H1 (cell line): ENCODE data around the gene PHACTR1. TPM values are rescaled to one million over a fixed set of nuclear protein-coding genes. Genes with fewer than 3 reads are reported as not detected.

Experiments used
- CTCF ChIA-PET: fragments of 300-600 bp; sonication (Branson Sonifier 250); formaldehyde crosslinking; loops from one replicate; lab custom pipeline; 2021; ENCODE audit not compliant: partially characterized antibody; lab: Charles Lee
- POLR2A ChIA-PET: fragments of 300-600 bp; sonication (Branson Sonifier 250); formaldehyde crosslinking; loops from one replicate; lab custom pipeline; 2021; ENCODE audit warnings: inconsistent platforms; ENCODE audit not compliant: partially characterized antibody; lab: Charles Lee
- DNase-seq, 2 experiments: peaks; one replicate each; pipeline versions ENCODE4 v3.0.0 to v3.0.0-alpha.2; 2010 to 2022; ENCODE audit warnings: low spot score in 2 of 2, low read depth in 1 of 2, mixed read lengths in 1 of 2
- FAIRE-seq: peaks from 2 replicates; lab custom pipeline; 2011; peaks lifted over from hg19 to GRCh38; lab: Jason Lieb, UNC
- H2AFZ ChIP-seq: 2 replicates; pipeline ENCODE4 v1.8.1; 2012; ENCODE audit warnings: low read length, inconsistent platforms
- H2AK5ac ChIP-seq: 2 replicates; pipeline ENCODE4 v1.6.1; 2013; ENCODE audit warnings: low read depth, low read length
- H2BK120ac ChIP-seq: replicated peaks from 2 replicates; pipeline ENCODE3; 2013; ENCODE audit warnings: low read depth, low read length, inconsistent platforms
- H2BK12ac ChIP-seq: 2 replicates; pipeline ENCODE4 v1.6.1; 2013; ENCODE audit warnings: low read depth, low read length
- H2BK15ac ChIP-seq: 2 replicates; pipeline ENCODE4 v1.6.1; 2013; ENCODE audit warnings: low read length
- H2BK20ac ChIP-seq: 2 replicates; pipeline ENCODE4 v1.6.1; 2013; ENCODE audit warnings: low read length
- H2BK5ac ChIP-seq: 2 replicates; pipeline ENCODE4 v1.6.1; 2013; ENCODE audit warnings: low read depth, low read length
- H3K14ac ChIP-seq: 2 replicates; pipeline ENCODE4 v1.6.1; 2013; ENCODE audit warnings: inconsistent platforms; ENCODE audit not compliant: insufficient read length
- H3K18ac ChIP-seq: 2 replicates; pipeline ENCODE4 v1.6.1; 2013; ENCODE audit warnings: low read length; ENCODE audit errors: extremely low read depth
- H3K23ac ChIP-seq: 2 replicates; pipeline ENCODE4 v1.6.1; 2013; ENCODE audit warnings: inconsistent platforms; ENCODE audit not compliant: insufficient read length
- H3K23me2 ChIP-seq: 2 replicates; pipeline ENCODE4 v1.6.1; 2013; ENCODE audit warnings: low read depth, low read length
- H3K27ac ChIP-seq: 2 replicates; pipeline ENCODE4 v1.6.1; 2011; ENCODE audit warnings: low read depth, low read length, inconsistent platforms
- H3K27me3 ChIP-seq, 4 experiments: replicated peaks in 1 of 4; 1 replicate in 1 of 4; 2 replicates in 3 of 4; pipeline versions ENCODE4 v1.6.1 to v1.8.1; 2011 to 2013; ENCODE audit warnings: low read length in 3 of 4, mild to moderate bottlenecking in 3 of 4, inconsistent platforms in 2 of 4, mixed read lengths in 2 of 4, moderate library complexity in 1 of 4; ENCODE audit not compliant: control insufficient read depth in 3 of 4, insufficient read depth in 3 of 4; ENCODE audit errors: extremely low read depth in 1 of 4
- H3K36me3 ChIP-seq, 4 experiments: 2 replicates each; pipeline versions ENCODE4 v1.6.1 to v1.8.1; 2011 to 2013; ENCODE audit warnings: mild to moderate bottlenecking in 4 of 4, low read length in 3 of 4, moderate library complexity in 2 of 4, control low read depth in 1 of 4, inconsistent platforms in 1 of 4; ENCODE audit not compliant: insufficient read depth in 4 of 4, control insufficient read depth in 2 of 4
- H3K4ac ChIP-seq: replicated peaks from 2 replicates; pipeline ENCODE3; 2013; ENCODE audit warnings: low read length, low read depth, mixed read lengths, inconsistent platforms; ENCODE audit not compliant: insufficient read length
- H3K4me1 ChIP-seq, 4 experiments: replicated peaks in 1 of 4; 1 replicate in 1 of 4; 2 replicates in 3 of 4; pipeline versions ENCODE4 v1.6.1 to v1.8.1; 2011 to 2013; ENCODE audit warnings: low read length in 3 of 4, inconsistent platforms in 2 of 4, mixed read lengths in 1 of 4; ENCODE audit not compliant: insufficient read depth in 4 of 4, control insufficient read depth in 3 of 4
- H3K4me2 ChIP-seq, 2 experiments: 2 replicates each; pipeline versions ENCODE4 v1.6.1 to v1.8.1; 2011 to 2013; ENCODE audit warnings: low read depth in 2 of 2, low read length in 2 of 2, control low read depth in 1 of 2, inconsistent platforms in 1 of 2, mild to moderate bottlenecking in 1 of 2; ENCODE audit not compliant: insufficient read depth in 1 of 2
- H3K4me3 ChIP-seq, 4 experiments: fragments of 200-600, 300-600 bp in 1 of 4; sonication (generic), shearing (Covaris generic), sonication (Bioruptor Twin) in 1 of 4; 2 replicates each; pipeline versions ENCODE4 v1.5.1 to v1.8.1; 2011 to 2016; ENCODE audit warnings: low read length in 4 of 4, low read depth in 3 of 4, control low read depth in 2 of 4, inconsistent platforms in 2 of 4, mild to moderate bottlenecking in 2 of 4, mixed read lengths in 1 of 4, moderate library complexity in 1 of 4; ENCODE audit not compliant: insufficient read depth in 2 of 4; ENCODE audit errors: extremely low read depth in 1 of 4
- H3K56ac ChIP-seq: replicated peaks from 2 replicates; pipeline ENCODE3; 2013; ENCODE audit warnings: low read depth, mild to moderate bottlenecking, mixed read lengths, low read length, inconsistent platforms; ENCODE audit not compliant: insufficient read length
- H3K79me1 ChIP-seq: 2 replicates; pipeline ENCODE4 v1.6.1; 2013; ENCODE audit warnings: low read depth, low read length, control low read depth
- H3K79me2 ChIP-seq, 2 experiments: 2 replicates each; pipeline versions ENCODE4 v1.6.1 to v1.8.1; 2012 to 2013; ENCODE audit warnings: low read length in 2 of 2, mild to moderate bottlenecking in 2 of 2, inconsistent platforms in 1 of 2; ENCODE audit not compliant: insufficient read depth in 2 of 2, control insufficient read depth in 1 of 2
- H3K9ac ChIP-seq, 4 experiments: replicated peaks in 1 of 4; 1 replicate in 1 of 4; 2 replicates in 3 of 4; pipeline versions ENCODE4 v1.6.1 to v1.8.1; 2011 to 2013; ENCODE audit warnings: low read depth in 3 of 4, low read length in 3 of 4, control low read depth in 2 of 4, mild to moderate bottlenecking in 2 of 4, moderate library complexity in 2 of 4, inconsistent platforms in 1 of 4; ENCODE audit errors: extremely low read depth in 1 of 4
- H3K9me3 ChIP-seq, 2 experiments: 2 replicates each; pipeline versions ENCODE4 v1.6.1 to v1.8.1; 2012 to 2013; ENCODE audit warnings: mild to moderate bottlenecking in 2 of 2, moderate library complexity in 2 of 2, control low read depth in 1 of 2, inconsistent platforms in 1 of 2, low read depth in 1 of 2, low read length in 1 of 2, mixed read lengths in 1 of 2; ENCODE audit not compliant: insufficient read depth in 2 of 2
- H4K20me1 ChIP-seq, 2 experiments: replicated peaks in 1 of 2; 2 replicates each; pipeline versions ENCODE3 to v1.8.1; 2011 to 2013; ENCODE audit warnings: inconsistent platforms in 2 of 2, low read length in 2 of 2, mild to moderate bottlenecking in 1 of 2; ENCODE audit not compliant: insufficient read depth in 2 of 2, control insufficient read depth in 1 of 2
- H4K5ac ChIP-seq: 2 replicates; pipeline ENCODE4 v1.6.1; 2013; ENCODE audit warnings: low read length, low read depth, mixed read lengths, inconsistent platforms; ENCODE audit not compliant: insufficient read length
- H4K8ac ChIP-seq: 2 replicates; pipeline ENCODE4 v1.8.0; 2013; ENCODE audit warnings: mild to moderate bottlenecking, moderate library complexity, low read length, inconsistent platforms; ENCODE audit not compliant: insufficient read depth; ENCODE audit errors: extremely low read depth
- H4K91ac ChIP-seq: replicated peaks from 2 replicates; pipeline ENCODE3; 2013; ENCODE audit warnings: low read length, mixed read lengths, inconsistent platforms; ENCODE audit not compliant: insufficient read length
- BCL11A ChIP-seq, 2 experiments: IDR thresholded peaks; one replicate each; pipeline ENCODE4 v1.6.1; 2011; ENCODE audit warnings: low read depth in 2 of 2, low read length in 2 of 2, mild to moderate bottlenecking in 2 of 2
- CHD1 ChIP-seq: IDR thresholded peaks from 2 replicates; pipeline ENCODE4 v1.6.1; 2012; ENCODE audit warnings: low read depth, low read length, improper control_type of control experiment
- GTF2F1 ChIP-seq: IDR thresholded peaks from 2 replicates; pipeline ENCODE4 v1.6.1; 2012; ENCODE audit warnings: low read depth, low read length, improper control_type of control experiment, borderline replicate concordance
- HDAC2 ChIP-seq, 2 experiments: fragments of 300-600 bp in 1 of 2; sonication (generic) in 1 of 2; IDR thresholded peaks; 2 replicates each; pipeline ENCODE4 v1.6.1; 2011 to 2012; ENCODE audit warnings: low read depth in 2 of 2, low read length in 2 of 2, mild to moderate bottlenecking in 2 of 2, moderate library complexity in 2 of 2, borderline replicate concordance in 1 of 2, inconsistent platforms in 1 of 2
- POLR2A ChIP-seq, 2 experiments: IDR thresholded peaks; 1 replicate in 1 of 2; 2 replicates in 1 of 2; pipeline ENCODE4 v1.6.1; 2011; ENCODE audit warnings: low read depth in 2 of 2, low read length in 2 of 2, mild to moderate bottlenecking in 2 of 2; ENCODE audit errors: control extremely low read depth in 1 of 2
- SIN3A ChIP-seq, 2 experiments: IDR thresholded peaks in 1 of 2; conservative IDR thresholded peaks in 1 of 2; 2 replicates each; pipeline ENCODE4 v1.6.1; 2011 to 2012; ENCODE audit warnings: low read length in 2 of 2, improper control_type of control experiment in 1 of 2, low read depth in 1 of 2, mild to moderate bottlenecking in 1 of 2
- SP1 ChIP-seq: IDR thresholded peaks from 2 replicates; pipeline ENCODE4 v1.6.1; 2011; ENCODE audit warnings: low read depth, low read length
- SRF ChIP-seq: IDR thresholded peaks from 2 replicates; pipeline ENCODE4 v1.6.1; 2011; ENCODE audit warnings: mild to moderate bottlenecking, low read depth, low read length, moderate library complexity
- TCF12 ChIP-seq: IDR thresholded peaks from 2 replicates; pipeline ENCODE4 v1.6.1; 2011; ENCODE audit warnings: low read depth, mild to moderate bottlenecking, low read length
- polyA plus RNA-seq, 7 experiments: library from polyadenylated mRNA; depleted of rRNA in 3 of 7; stranded (reverse) in 5 of 7; unstranded in 2 of 7; fragments of >200 nt in 5 of 7; fragments of 200-250 nt in 2 of 7; gene quantifications; 1 replicate in 5 of 7; 2 replicates in 1 of 7; 4 replicates in 1 of 7; pipeline versions ENCODE4 v1.2.1 to v1.2.3, GENCODE V29; 2011 to 2013; ENCODE audit warnings: missing spikeins in 2 of 7, mixed read lengths in 2 of 7
- total RNA-seq: library from RNA; stranded (reverse); fragmentation: NEBNext Ultra II Directional; extraction: Animal tissue kit (Norgen Biotek cat#: 25700); gene quantifications from 2 replicates; pipeline ENCODE4 v1.2.1, GENCODE V29; 2021
- TF ChIP-seq, protein P1 (sequence below): IDR thresholded peaks from 2 replicates; pipeline ENCODE4 v1.6.1; 2011; ENCODE audit warnings: low read length, improper control_type of control experiment

Gene PHACTR1
- total and polyA plus RNA-seq, 2 of the 8 experiments (the other 6 are each of a cell fraction or from before 2014, with no cell fraction given), result 3.9 to 17.1 TPM

DNA sequence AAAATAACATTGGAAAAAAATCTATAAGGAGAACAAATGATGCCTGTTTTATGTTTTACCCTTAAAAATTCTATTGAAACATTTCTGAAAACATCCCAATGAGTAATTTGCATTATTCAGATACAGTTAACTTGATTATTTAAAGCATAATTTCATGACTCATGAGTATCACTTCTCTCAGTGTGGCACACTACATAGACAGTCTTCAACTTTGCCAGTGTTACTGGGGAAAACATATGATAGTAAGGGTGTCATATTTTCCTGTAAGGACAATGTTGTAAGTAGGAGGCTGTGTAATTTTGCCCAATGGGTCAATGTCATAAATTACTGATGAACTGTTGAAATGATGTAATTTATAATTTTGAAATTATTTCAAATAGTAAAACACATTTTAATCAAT, 125.5 kb downstream of the PHACTR1 start:
- no peak for DNase-seq
- Histone ChIP-seq H4K91ac (no peak overlapping the region), H4K8ac (no peak overlapping the region), H3K9me3 (peaks cover 8 to 10% of the 10 kb centered on the region in 2 experiments; a peak in 3 of 4 replicates), H3K4me3 (no peak overlapping the region), H3K14ac (no peak overlapping the region), H3K27me3 (no peaks in the 10 kb centered on the region)
- TF ChIP-seq POLR2A (IDR thresholded peaks at IDR 0.05; ENCODE audit: control extremely low read depth in 1 of 2, low read depth in 2 of 2, low read length in 2 of 2), result no peak
- TF ChIP-seq HDAC2 (IDR thresholded peaks at IDR 0.05; ENCODE audit: borderline replicate concordance in 1 of 2, low read depth in 2 of 2, low read length in 2 of 2), result no peak
- TF ChIP-seq BCL11A (IDR thresholded peaks at IDR 0.05; ENCODE audit: low read depth in 2 of 2, low read length in 2 of 2), result no peak
- no peak for TF ChIP-seq TCF12
- TF ChIP-seq CHD1, result no peak
- TF ChIP-seq GTF2F1, result no peak
- TF ChIP-seq SIN3A (conservative IDR thresholded peaks at IDR 0.05 in 1 of 2, IDR thresholded peaks at IDR 0.05 in 1 of 2; ENCODE audit: low read depth in 1 of 2, low read length in 2 of 2), result no peak
- no peak for TF ChIP-seq SRF
- TF ChIP-seq SP1, result no peak
- TF ChIP-seq, protein P1, sequence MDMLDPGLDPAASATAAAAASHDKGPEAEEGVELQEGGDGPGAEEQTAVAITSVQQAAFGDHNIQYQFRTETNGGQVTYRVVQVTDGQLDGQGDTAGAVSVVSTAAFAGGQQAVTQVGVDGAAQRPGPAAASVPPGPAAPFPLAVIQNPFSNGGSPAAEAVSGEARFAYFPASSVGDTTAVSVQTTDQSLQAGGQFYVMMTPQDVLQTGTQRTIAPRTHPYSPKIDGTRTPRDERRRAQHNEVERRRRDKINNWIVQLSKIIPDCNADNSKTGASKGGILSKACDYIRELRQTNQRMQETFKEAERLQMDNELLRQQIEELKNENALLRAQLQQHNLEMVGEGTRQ, result no peak
- TF ChIP-seq, all 59 proteins: peak for 0
- no peak overlapping the region for H3K4ac ChIP-seq
- H2BK15ac ChIP-seq, result no peak overlapping the region
- no peak overlapping the region for H3K18ac ChIP-seq
- no peak overlapping the region for H3K4me2 ChIP-seq
- ChIA-PET POLR2A (no interaction called here), CTCF (no interaction called here)
- H2BK5ac ChIP-seq, result no peak overlapping the region
- H3K4me1 ChIP-seq, result peaks cover 0 to 12% (median 6%) of the 10 kb centered on the region in 4 experiments; a peak in 3 of 7 replicates
- H3K79me1 ChIP-seq, result no peaks in the 10 kb centered on the region
- H2AK5ac ChIP-seq, result no peak overlapping the region
- H4K20me1 ChIP-seq, result no peaks in the 10 kb centered on the region
- no peaks in the 10 kb centered on the region for H3K79me2 ChIP-seq
- no peaks in the 10 kb centered on the region for H3K23me2 ChIP-seq
- no peak overlapping the region for H3K9ac ChIP-seq
- H2BK120ac ChIP-seq, result no peak overlapping the region
- no peak overlapping the region for H3K27ac ChIP-seq
- no peak overlapping the region for H2BK12ac ChIP-seq
- no peak overlapping the region for H3K23ac ChIP-seq
- no peak for FAIRE-seq
- H4K5ac ChIP-seq, result no peak overlapping the region
- no peak overlapping the region for H2AFZ ChIP-seq
- H3K56ac ChIP-seq, result no peak overlapping the region
- H2BK20ac ChIP-seq, result no peak overlapping the region
- H3K36me3 ChIP-seq, result peaks cover 0 to 7% (median 0%) of the 10 kb centered on the region in 4 experiments; a peak in 1 of 8 replicates
